ENCODE results near the gene CACNG7. TPM values are rescaled to one million over a fixed set of nuclear protein-coding genes. Genes with fewer than 3 reads are reported as not detected.

Gene CACNG7
- total and polyA plus RNA-seq, 4 donors: not detected

- Histone ChIP-seq H3K4me1 (ENCODE audit: control insufficient read depth in 5 of 5, insufficient read depth in 5 of 5, low read length in 5 of 5) (peaks cover 0 to 13% (median 3%) of the 10 kb centered on the region in 5 donors), H3K4me3 (no peak overlapping the region), H3K9me3 (ENCODE audit: control insufficient read depth in 4 of 4, insufficient read depth in 3 of 4, low read length in 3 of 4) (no peaks in the 10 kb centered on the region), H3K27ac (ENCODE audit: low read depth in 1 of 2, low read length in 1 of 2) (no peak overlapping the region), H3K36me3 (ENCODE audit: control insufficient read depth in 4 of 4, insufficient read depth in 4 of 4, low read length in 4 of 4) (peaks cover 14 to 25% (median 21%) of the 10 kb centered on the region in 4 donors), H3K9ac (ENCODE audit: insufficient read depth in 1 of 2, low read length in 2 of 2) (no peak overlapping the region), H3K27me3 (ENCODE audit: control insufficient read depth in 3 of 3, insufficient read depth in 3 of 3, low read length in 2 of 3) (no peaks in the 10 kb centered on the region)
- WGBS, 2 donors: 91% methylated on average over 51 of the region's 51 CpGs
- TF ChIP-seq, protein P1, sequence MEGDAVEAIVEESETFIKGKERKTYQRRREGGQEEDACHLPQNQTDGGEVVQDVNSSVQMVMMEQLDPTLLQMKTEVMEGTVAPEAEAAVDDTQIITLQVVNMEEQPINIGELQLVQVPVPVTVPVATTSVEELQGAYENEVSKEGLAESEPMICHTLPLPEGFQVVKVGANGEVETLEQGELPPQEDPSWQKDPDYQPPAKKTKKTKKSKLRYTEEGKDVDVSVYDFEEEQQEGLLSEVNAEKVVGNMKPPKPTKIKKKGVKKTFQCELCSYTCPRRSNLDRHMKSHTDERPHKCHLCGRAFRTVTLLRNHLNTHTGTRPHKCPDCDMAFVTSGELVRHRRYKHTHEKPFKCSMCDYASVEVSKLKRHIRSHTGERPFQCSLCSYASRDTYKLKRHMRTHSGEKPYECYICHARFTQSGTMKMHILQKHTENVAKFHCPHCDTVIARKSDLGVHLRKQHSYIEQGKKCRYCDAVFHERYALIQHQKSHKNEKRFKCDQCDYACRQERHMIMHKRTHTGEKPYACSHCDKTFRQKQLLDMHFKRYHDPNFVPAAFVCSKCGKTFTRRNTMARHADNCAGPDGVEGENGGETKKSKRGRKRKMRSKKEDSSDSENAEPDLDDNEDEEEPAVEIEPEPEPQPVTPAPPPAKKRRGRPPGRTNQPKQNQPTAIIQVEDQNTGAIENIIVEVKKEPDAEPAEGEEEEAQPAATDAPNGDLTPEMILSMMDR (IDR thresholded peaks at IDR 0.05; ENCODE audit: control extremely low read depth, extremely low read depth): no peak
- no peak for ATAC-seq (ENCODE audit: insufficient read depth, low FRiP score)
- DNase-seq: no peak
Observed at GRCh38 chr19:53873773-53874605, 35.1 kb upstream of the CACNG7 start.

- DNase-seq (no peak), ATAC-seq (ENCODE audit: insufficient read depth, low FRiP score) (no peak)
- WGBS, 2 donors: 80 to 82% methylated on average over 6 of the region's 6 CpGs
- Histone ChIP-seq H3K27ac (ENCODE audit: low read depth in 1 of 2, low read length in 1 of 2) (no peak overlapping the region), H3K36me3 (ENCODE audit: control insufficient read depth in 4 of 4, insufficient read depth in 4 of 4, low read length in 4 of 4) (peaks cover 14 to 25% (median 21%) of the 10 kb centered on the region in 4 donors), H3K9me3 (ENCODE audit: control insufficient read depth in 4 of 4, insufficient read depth in 3 of 4, low read length in 3 of 4) (no peaks in the 10 kb centered on the region), H3K9ac (ENCODE audit: insufficient read depth in 1 of 2, low read length in 2 of 2) (no peak overlapping the region), H3K4me3 (no peak overlapping the region), H3K4me1 (ENCODE audit: control insufficient read depth in 5 of 5, insufficient read depth in 5 of 5, low read length in 5 of 5) (peaks cover 0 to 13% (median 3%) of the 10 kb centered on the region in 5 donors), H3K27me3 (ENCODE audit: control insufficient read depth in 3 of 3, insufficient read depth in 3 of 3, low read length in 2 of 3) (no peaks in the 10 kb centered on the region)
- TF ChIP-seq, protein P1 (IDR thresholded peaks at IDR 0.05; ENCODE audit: control extremely low read depth, extremely low read depth): no peak
Observed at GRCh38 chr19:53874606-53874990, 34.5 kb upstream of the CACNG7 start.

DNA sequence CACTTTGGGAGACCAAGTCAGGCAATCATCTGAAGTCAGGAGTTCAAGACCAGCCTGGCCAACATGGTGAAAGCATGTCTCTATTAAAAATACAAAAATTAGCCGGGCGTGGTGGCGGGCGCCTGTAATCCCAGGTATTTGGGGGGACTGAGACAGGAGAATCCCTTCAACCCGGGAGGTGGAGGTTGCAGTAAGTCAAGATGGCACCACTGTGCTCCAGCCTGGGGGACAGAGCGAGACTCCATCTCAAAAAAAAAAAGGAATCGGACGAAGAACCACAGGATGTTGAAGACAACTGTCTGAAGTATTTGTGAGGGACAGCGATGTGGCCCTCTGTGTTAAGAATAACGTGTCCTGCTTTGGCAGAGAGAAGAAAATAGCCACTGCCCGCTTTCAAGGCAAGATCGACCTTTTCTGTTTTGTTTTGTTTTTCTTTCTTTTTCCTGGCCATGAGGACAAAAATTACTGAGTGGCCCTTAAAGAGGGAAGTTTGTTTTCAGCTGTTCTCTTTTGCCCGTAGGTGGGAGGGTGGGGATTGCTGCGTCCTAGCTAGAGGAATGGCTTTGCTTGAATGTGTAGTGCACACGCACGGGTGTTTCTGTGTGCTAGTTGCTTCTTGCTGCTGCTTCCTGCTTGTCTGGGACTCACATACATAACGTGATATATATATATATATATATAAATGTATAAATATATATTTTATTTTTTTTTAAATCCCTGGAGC, 33.3 kb upstream of the CACNG7 start:
- Histone ChIP-seq H3K27me3 (ENCODE audit: control insufficient read depth in 3 of 3, insufficient read depth in 3 of 3, low read length in 2 of 3) (peaks cover 0 to 10% (median 6%) of the 10 kb centered on the region in 3 donors), H3K9ac (ENCODE audit: insufficient read depth in 1 of 2, low read length in 2 of 2) (no peak overlapping the region), H3K4me1 (ENCODE audit: control insufficient read depth in 5 of 5, insufficient read depth in 5 of 5, low read length in 5 of 5) (peaks cover 0 to 11% (median 3%) of the 10 kb centered on the region in 5 donors), H3K4me3 (no peak overlapping the region), H3K27ac (ENCODE audit: low read depth in 1 of 2, low read length in 1 of 2) (no peak overlapping the region), H3K36me3 (ENCODE audit: control insufficient read depth in 4 of 4, insufficient read depth in 4 of 4, low read length in 4 of 4) (peaks cover 14 to 25% (median 19%) of the 10 kb centered on the region in 4 donors), H3K9me3 (ENCODE audit: control insufficient read depth in 4 of 4, insufficient read depth in 3 of 4, low read length in 3 of 4) (no peaks in the 10 kb centered on the region)
- DNase-seq (no peak), ATAC-seq (ENCODE audit: insufficient read depth, low FRiP score) (no peak)
- 83 to 89% methylated on average over 17 of the region's 17 CpGs for WGBS, 2 donors
- TF ChIP-seq, protein P1 (IDR thresholded peaks at IDR 0.05; ENCODE audit: control extremely low read depth, extremely low read depth): no peak

Measured in lung (tissue), 12 donors.